HFFc6 (cell line): ENCODE measurements around the gene NAP1L5. TPM values are rescaled to one million over a fixed set of nuclear protein-coding genes. Genes with fewer than 3 reads are reported as not detected.

ENCODE experiments used
- DNase-seq: peaks from one replicate; pipeline ENCODE4 v3.0.0-alpha.2; 2018
- H3K27ac Mint-ChIP-seq: 2 replicates; pipeline ENCODE4 v1.8.0; 2020; ENCODE audit warnings: mild to moderate bottlenecking, mixed read lengths
- H3K27me3 Mint-ChIP-seq: 2 replicates; pipeline ENCODE4 v1.8.0; 2021; ENCODE audit warnings: mild to moderate bottlenecking, moderate library complexity, mixed read lengths; ENCODE audit not compliant: insufficient read depth
- H3K36me3 Mint-ChIP-seq: 2 replicates; pipeline ENCODE4 v1.8.0; 2021; ENCODE audit warnings: low read depth, mixed read lengths
- H3K4me1 Mint-ChIP-seq: 2 replicates; pipeline ENCODE4 v1.8.0; 2020; ENCODE audit warnings: low read depth, mixed read lengths
- H3K4me3 Mint-ChIP-seq: 2 replicates; pipeline ENCODE4 v1.8.0; 2020; ENCODE audit warnings: mild to moderate bottlenecking, moderate library complexity, mixed read lengths
- H3K9me3 Mint-ChIP-seq: 2 replicates; pipeline ENCODE4 v1.8.0; 2020; ENCODE audit warnings: mild to moderate bottlenecking, mixed read lengths
- CTCF ChIP-seq: fragments of 200-600 bp; sonication (generic); IDR thresholded peaks from 2 replicates; pipeline ENCODE4 v1.5.0; 2021; ENCODE audit warnings: antibody characterized with exemption, mild to moderate bottlenecking
- total RNA-seq, 6 experiments: library from RNA; stranded (reverse); fragmentation: NEBNext Ultra II Directional; extraction: Animal tissue kit (Norgen Biotek cat#: 25700); gene quantifications; 2 replicates in 1 of 6; 3 replicates in 5 of 6; pipeline ENCODE4 v1.2.3, GENCODE V29; 2021

The NAP1L5 gene
- total RNA-seq, 6 experiments from 2014 or later, result 14.6 to 20.0 (median 18.3) TPM

GRCh38 chr4:88718098-88718497 lies 20.5 kb upstream of the NAP1L5 start:
- TF ChIP-seq CTCF, result no peak
- no peak for DNase-seq

GRCh38 chr4:88713782-88714181 lies 16.2 kb upstream of the NAP1L5 start:
- no peak for DNase-seq
- Mint-ChIP-seq H3K36me3 (peaks cover 46% of the 10 kb centered on the region), H3K9me3 (peaks cover 9% of the 10 kb centered on the region), H3K27me3 (no peaks in the 10 kb centered on the region), H3K4me3 (no peak overlapping the region), H3K4me1 (peaks cover 5% of the 10 kb centered on the region), H3K27ac (no peak overlapping the region)
- TF ChIP-seq CTCF, result no peak

More at GRCh38 chr4:88718098-88718497, 20.5 kb upstream of the NAP1L5 start:
- Mint-ChIP-seq H3K4me1 (peaks cover 13% of the 10 kb centered on the region), H3K4me3 (no peak overlapping the region), H3K9me3 (peaks cover 9% of the 10 kb centered on the region), H3K27me3 (no peaks in the 10 kb centered on the region; the same call in none of the 2 replicates), H3K36me3 (peaks cover 42% of the 10 kb centered on the region), H3K27ac (no peak overlapping the region)

GRCh38 chr4:88709989-88710388 lies 12.4 kb upstream of the NAP1L5 start:
- Mint-ChIP-seq H3K4me3 (no peak overlapping the region), H3K9me3 (no peaks in the 10 kb centered on the region), H3K4me1 (peaks cover 32% of the 10 kb centered on the region), H3K27ac (no peak overlapping the region), H3K27me3 (peaks cover 2% of the 10 kb centered on the region; the same call in 1 of the 2 replicates), H3K36me3 (peaks cover 14% of the 10 kb centered on the region)
- DNase-seq, result no peak
- TF ChIP-seq CTCF, result no peak

- peak; percentile 80 for TF ChIP-seq CTCF
- H3K27me3 Mint-ChIP-seq, result peaks cover 2% of the 10 kb centered on the region; the same call in 1 of the 2 replicates
- H3K36me3 Mint-ChIP-seq, result peaks cover 1% of the 10 kb centered on the region
- H3K27ac Mint-ChIP-seq, result peak overlapping the region; percentile 74
- H3K4me1 Mint-ChIP-seq, result peaks cover 27% of the 10 kb centered on the region
- H3K9me3 Mint-ChIP-seq, result no peaks in the 10 kb centered on the region
- H3K4me3 Mint-ChIP-seq, result peak overlapping the region; percentile 42; the same call in 1 of the 2 replicates
- peak; percentile 65 for DNase-seq
Observed at GRCh38 chr4:88706574-88706973, 8.9 kb upstream of the NAP1L5 start.

GRCh38 chr4:88705805-88706492 lies 8.3 kb upstream of the NAP1L5 start:
- H3K27ac Mint-ChIP-seq, result peak overlapping the region; percentile 74
- H3K27me3 Mint-ChIP-seq, result peaks cover 2% of the 10 kb centered on the region; the same call in 1 of the 2 replicates
- peaks cover 27% of the 10 kb centered on the region for H3K4me1 Mint-ChIP-seq
- H3K4me3 Mint-ChIP-seq, result peak overlapping the region; percentile 42; the same call in 1 of the 2 replicates
- peak; percentile 32 for DNase-seq
- no peaks in the 10 kb centered on the region for H3K9me3 Mint-ChIP-seq
- no peaks in the 10 kb centered on the region for H3K36me3 Mint-ChIP-seq
- TF ChIP-seq CTCF, result no peak
